ENCODE data around the gene NUP88.

Gene NUP88

DNA sequence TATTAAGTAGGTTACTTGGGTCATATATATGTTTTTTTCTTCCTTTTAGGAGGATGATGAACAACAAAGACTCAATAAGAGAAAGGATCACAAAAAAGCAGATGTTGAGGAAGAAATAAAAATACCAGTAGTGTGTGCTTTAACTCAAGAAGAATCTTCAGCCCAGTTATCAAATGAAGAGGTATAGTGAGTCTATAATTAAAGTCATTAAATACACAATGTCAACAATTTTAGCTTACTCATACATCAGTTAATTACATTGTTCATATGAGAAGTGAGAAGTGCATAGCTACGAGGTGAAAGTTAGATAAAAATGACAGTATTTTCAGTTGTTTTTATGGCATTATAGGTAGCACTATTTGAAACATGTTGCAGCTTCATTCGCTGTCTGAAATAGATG is 65.2 kb downstream of the NUP88 start:
- DNase-seq, result no peak

DNA sequence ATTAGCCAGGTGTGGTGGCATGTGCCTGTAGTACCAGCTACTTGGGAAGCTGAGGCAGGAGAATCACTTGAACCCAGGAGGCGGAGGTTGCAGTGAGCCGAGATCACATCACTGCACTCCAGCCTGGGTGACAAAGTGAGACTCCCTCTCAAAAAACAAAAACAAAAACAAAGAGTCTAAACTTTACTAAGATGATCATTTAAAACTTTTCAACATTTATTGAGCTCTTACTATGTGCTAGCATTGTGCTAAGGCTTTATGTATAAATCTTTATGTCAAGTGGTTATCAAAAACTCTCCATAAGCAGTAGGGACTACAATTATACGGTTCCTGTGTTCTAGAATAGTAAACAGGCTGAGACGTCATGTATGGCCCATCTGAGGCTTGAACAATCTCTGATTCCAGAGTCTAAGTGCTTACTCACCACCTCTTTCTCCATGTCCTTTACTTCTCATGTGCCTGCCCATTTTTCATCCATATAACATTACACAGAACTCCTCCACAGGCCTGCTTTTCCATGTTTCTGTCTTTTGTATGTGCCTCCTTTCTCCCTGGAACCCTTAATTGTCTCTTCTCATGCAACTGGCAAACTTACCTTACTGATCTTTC is 66.7 kb downstream of the NUP88 start:
- no peak for DNase-seq

DNA sequence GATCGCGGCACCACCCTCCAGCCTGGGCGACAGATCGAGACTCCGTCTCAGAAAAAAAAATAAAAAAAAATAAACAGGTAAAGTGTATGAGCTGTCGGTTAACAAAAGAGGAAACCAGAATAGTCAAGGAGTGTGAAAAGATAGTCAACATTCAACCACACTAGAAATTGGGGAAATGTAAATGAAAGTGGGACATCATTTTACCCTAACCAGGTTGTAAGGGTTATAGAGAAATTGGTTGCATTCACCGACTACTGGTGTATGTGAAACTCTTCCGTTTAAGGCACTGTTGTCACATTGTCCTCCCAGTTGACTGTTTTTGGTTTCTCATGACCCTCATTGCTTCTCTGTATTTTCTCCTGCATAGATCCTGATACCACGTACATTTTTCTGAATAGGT is 74.5 kb downstream of the NUP88 start:
- no peak for DNase-seq
